Measurements from ENCODE around the gene CCDC167. TPM values are rescaled to one million over a fixed set of nuclear protein-coding genes. Genes with fewer than 3 reads are reported as not detected.

The CCDC167 gene
- total RNA-seq, 4 donors from 2014 or later: 24.7 to 40.3 (median 26.6) TPM; not detected in 1

DNA sequence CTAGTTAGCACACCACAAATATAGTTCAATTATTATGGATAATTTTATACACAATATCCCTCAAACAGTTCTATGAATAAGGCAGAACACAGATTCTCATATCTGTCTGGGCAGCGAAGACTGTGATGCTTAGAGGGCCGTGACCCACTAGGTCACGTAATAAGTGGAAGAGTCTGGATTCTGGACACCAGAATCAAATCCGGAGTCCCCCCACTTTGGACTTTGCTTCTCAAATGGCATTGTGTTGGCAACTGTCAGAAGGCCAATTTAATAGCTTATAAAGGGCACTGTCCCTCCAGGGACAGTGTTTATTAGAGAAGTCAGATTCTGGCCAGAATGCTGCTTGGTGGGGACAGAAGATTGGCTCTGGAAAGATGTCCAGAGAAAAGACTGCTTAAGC, 6.8 kb upstream of the CCDC167 start:
- H3K27ac ChIP-seq: no peak overlapping the region
- no peak overlapping the region for H3K4me3 ChIP-seq (replicated peaks in 1 of 3)
- no peaks in the 10 kb centered on the region for H3K36me3 ChIP-seq
- 68 to 72% methylated on average over 4 of the region's 4 CpGs for WGBS, 2 donors
- no peak for TF ChIP-seq POLR2A (IDR thresholded peaks at IDR 0.05)
- TF ChIP-seq, protein P1, sequence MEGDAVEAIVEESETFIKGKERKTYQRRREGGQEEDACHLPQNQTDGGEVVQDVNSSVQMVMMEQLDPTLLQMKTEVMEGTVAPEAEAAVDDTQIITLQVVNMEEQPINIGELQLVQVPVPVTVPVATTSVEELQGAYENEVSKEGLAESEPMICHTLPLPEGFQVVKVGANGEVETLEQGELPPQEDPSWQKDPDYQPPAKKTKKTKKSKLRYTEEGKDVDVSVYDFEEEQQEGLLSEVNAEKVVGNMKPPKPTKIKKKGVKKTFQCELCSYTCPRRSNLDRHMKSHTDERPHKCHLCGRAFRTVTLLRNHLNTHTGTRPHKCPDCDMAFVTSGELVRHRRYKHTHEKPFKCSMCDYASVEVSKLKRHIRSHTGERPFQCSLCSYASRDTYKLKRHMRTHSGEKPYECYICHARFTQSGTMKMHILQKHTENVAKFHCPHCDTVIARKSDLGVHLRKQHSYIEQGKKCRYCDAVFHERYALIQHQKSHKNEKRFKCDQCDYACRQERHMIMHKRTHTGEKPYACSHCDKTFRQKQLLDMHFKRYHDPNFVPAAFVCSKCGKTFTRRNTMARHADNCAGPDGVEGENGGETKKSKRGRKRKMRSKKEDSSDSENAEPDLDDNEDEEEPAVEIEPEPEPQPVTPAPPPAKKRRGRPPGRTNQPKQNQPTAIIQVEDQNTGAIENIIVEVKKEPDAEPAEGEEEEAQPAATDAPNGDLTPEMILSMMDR (IDR thresholded peaks at IDR 0.05): no peak
- no peaks in the 10 kb centered on the region for H3K27me3 ChIP-seq
- H3K4me1 ChIP-seq: no peaks in the 10 kb centered on the region
- intact Hi-C loops (cut with DNase I): no loop called here
- H3K9me3 ChIP-seq: no peaks in the 10 kb centered on the region
- DNase-seq: no peak

DNA sequence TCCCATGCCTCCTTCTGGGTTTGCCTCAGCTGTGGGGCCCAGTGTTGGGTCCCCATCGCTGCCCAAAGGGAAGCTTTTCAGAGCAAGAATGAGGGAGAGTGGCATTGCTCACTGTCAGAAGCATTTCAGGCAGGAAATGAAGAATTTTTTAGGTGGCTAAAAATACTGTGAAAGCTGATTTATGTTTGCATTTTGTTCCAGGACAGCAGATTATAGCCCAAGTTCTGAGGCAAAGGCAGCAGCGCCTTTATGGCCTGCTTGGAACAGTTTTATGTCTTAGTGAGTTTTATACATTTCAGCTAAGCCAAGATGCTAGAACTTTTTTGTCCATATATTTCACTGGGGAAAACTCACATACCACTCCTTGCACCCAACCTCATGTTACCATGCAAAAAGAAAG, 4.3 kb upstream of the CCDC167 start:
- H3K9me3 ChIP-seq: no peaks in the 10 kb centered on the region
- H3K27me3 ChIP-seq: no peaks in the 10 kb centered on the region
- H3K27ac ChIP-seq: no peak overlapping the region
- no peak overlapping the region for H3K4me3 ChIP-seq (replicated peaks in 1 of 3)
- 83 to 85% methylated on average over 2 of the region's 2 CpGs for WGBS, 2 donors
- intact Hi-C loops (cut with DNase I): no loop called here
- no peaks in the 10 kb centered on the region for H3K36me3 ChIP-seq
- no peak for DNase-seq
- peaks cover under 1 to 3% of the 10 kb centered on the region in 2 donors for H3K4me1 ChIP-seq
- TF ChIP-seq POLR2A (IDR thresholded peaks at IDR 0.05): no peak
- TF ChIP-seq, protein P1 (IDR thresholded peaks at IDR 0.05): no peak

DNA sequence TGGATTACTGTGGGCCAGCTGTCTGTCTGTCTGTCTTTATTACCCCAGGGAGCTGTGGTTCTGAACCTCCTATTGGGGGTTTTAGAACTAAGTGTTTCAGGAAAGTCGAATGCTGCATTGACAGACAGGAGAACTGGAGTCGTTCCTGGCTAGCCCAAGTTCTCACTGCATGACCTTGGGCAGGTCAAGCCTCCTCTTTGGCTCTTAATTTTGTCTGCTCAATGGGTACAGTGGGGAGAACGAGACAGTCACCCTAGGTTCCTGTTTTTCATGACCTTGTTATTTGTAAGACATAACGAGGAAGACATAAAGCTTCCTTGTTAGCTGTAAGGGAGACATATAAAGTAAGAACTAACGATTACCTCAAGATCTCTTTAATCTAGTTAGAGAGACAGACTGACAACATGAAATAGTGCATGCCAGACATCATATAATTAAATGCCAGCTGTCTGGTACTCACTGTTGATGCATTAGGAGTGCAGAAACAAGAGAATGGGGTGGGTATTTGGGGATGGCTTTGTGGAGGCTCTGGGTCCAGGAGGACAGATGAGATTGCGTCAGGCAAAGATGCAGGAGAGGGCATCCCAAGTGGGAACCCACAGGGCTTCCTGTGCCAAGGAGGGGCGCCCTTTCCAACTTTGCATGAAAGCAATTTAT, 3.7 kb upstream of the CCDC167 start:
- no peaks in the 10 kb centered on the region for H3K9me3 ChIP-seq
- WGBS, 2 donors: 66 to 74% methylated on average over 7 of the region's 7 CpGs
- H3K36me3 ChIP-seq: no peaks in the 10 kb centered on the region
- DNase-seq: no peak
- no peak overlapping the region for H3K4me3 ChIP-seq (replicated peaks in 1 of 3)
- peaks cover 6% of the 10 kb centered on the region in 2 donors for H3K4me1 ChIP-seq
- intact Hi-C loops (cut with DNase I): no loop called here
- no peak overlapping the region for H3K27ac ChIP-seq
- no peaks in the 10 kb centered on the region for H3K27me3 ChIP-seq
- TF ChIP-seq, protein P1 (IDR thresholded peaks at IDR 0.05): no peak
- TF ChIP-seq POLR2A (IDR thresholded peaks at IDR 0.05): no peak

- intact Hi-C loops (cut with DNase I): no loop called here
- no peaks in the 10 kb centered on the region for H3K9me3 ChIP-seq
- DNase-seq: no peak
- H3K36me3 ChIP-seq: no peaks in the 10 kb centered on the region
- H3K4me3 ChIP-seq (replicated peaks in 1 of 3): no peak overlapping the region
- H3K27ac ChIP-seq: no peak overlapping the region
- TF ChIP-seq POLR2A (IDR thresholded peaks at IDR 0.05): no peak
- TF ChIP-seq, protein P1 (IDR thresholded peaks at IDR 0.05): no peak
- 54 to 64% methylated on average over 7 of the region's 7 CpGs for WGBS, 2 donors
- no peaks in the 10 kb centered on the region for H3K27me3 ChIP-seq
- H3K4me1 ChIP-seq: peaks cover 6% of the 10 kb centered on the region in 2 donors
Measured at GRCh38 chr6:37502703-37503291, 3.1 kb upstream of the CCDC167 start.
